ENCODE data around the gene ZNF20. TPM values are rescaled to one million over a fixed set of nuclear protein-coding genes. Genes with fewer than 3 reads are reported as not detected.

ZNF20 gene
- total RNA-seq, result 14.3 TPM

- DNase-seq, result peak; percentile 93
These were observed at the start of gene ZNF20 for GRCh38 chr19:12139885-12140544. Gene ZNF20 (minus strand): TSS chr19:12140350. CDS start chr19:12140182, 168 bp downstream.

DNA sequence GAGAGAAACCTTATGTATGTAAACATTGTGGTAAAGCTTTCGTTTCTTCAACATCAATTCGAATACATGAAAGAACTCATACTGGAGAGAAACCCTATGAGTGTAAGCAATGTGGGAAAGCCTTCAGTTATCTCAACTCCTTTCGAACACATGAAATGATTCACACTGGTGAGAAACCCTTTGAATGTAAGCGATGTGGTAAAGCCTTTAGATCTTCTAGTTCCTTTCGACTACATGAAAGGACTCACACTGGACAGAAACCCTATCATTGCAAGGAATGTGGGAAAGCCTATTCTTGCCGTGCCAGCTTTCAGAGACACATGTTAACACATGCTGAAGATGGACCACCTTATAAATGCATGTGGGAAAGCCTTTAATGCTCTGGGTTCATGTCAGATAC lies 47.5 kb upstream of the ZNF20 start:
- no peak for DNase-seq

GRCh38 chr19:12180377-12180776 lies 40.2 kb upstream of the ZNF20 start:
- DNase-seq, result no peak

DNA sequence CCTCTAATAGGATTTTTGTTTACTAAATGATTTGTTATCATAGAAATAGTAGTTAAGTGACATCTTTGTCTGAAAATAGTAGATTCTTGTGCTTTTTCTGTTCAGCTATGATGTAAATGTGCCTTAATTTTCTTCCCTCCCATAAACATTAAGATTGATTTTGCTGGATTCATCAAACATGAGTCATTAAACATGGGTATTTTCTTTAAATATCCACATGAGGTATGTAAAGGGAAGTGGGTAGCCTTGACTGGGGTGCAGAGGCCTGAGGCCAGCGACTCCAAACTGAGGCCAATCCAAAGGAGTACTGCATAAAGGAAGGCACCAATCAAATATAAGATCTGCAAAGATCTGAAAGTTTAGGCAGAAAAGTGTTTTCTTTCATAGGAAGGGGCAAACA lies 26.5 kb upstream of the ZNF20 start:
- DNase-seq, result no peak

GRCh38 chr19:12163826-12164225 lies 23.7 kb upstream of the ZNF20 start:
- DNase-seq, result no peak

DNA sequence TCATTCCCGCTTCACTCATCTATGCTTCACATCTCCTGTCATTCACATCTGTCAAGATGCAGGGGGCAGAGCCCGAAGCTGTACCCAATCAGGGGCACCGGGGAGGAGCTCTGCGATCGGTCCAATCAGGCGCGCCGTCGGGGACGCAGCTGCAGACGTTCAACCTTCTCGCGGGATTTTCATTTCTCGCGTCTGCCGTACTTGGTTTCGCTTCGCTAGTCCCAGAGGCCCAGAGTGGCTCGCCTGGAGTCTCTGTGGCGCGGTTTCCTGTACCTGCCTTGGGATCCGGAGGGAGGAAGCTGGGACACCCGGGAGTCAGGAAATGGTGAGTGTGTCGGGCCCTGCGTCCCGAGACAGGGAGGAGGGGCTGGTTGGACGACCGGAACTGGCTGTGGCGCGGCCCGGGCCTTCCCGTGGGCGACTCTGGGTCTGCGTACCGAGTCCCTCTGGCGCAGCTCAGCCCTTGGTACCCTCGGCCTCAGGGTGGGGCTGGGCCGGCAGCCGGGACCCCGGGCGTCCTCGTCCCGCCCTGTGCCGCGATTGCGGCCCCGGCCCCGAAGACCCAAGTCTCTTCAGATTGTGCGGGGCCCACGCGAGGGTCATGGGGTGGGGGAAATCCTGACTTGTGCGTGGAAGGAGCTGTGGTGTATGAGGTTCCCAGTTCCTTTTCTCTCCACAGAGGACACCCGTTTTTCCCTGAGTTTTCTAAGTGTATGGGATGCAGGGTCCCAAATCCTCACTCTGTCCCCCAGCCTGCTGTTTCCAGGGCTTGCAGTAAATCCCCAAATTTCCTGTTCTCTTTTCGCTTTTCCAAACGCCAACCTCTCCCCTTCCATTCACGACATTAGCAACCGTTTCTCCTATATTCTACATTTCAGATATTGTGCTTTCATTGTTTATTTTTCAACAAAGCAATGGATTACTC lies 23.0 kb upstream of the ZNF20 start, which contains the start of gene ZNF136:
Gene ZNF136, plus strand, starts transcription at position 215 of the 925 bp plus-strand sequence. Its CDS starts 108 bp downstream, at position 323.
- DNase-seq, result peak; percentile 88

DNA sequence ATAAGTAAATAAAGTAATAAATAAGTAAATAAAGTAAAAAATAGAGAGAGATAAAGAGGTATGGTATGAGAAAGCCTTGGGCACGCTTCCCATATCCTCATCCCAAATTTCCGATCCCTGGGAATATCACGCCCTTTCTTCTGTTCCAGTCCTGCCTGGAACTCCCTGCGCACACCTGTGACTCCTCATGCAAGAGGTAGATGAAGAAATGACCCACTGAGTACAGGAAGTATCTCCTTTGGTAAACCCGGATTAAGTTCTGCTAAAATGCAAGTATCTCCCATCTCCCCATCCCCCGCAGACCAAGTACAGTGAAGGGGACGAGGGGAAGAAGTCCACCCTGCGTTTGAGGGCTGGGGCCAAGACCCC lies 22.3 kb upstream of the ZNF20 start:
- no peak for DNase-seq

- DNase-seq, result no peak
These were observed 19.7 kb upstream of the ZNF20 start for GRCh38 chr19:12159773-12160414.

DNA sequence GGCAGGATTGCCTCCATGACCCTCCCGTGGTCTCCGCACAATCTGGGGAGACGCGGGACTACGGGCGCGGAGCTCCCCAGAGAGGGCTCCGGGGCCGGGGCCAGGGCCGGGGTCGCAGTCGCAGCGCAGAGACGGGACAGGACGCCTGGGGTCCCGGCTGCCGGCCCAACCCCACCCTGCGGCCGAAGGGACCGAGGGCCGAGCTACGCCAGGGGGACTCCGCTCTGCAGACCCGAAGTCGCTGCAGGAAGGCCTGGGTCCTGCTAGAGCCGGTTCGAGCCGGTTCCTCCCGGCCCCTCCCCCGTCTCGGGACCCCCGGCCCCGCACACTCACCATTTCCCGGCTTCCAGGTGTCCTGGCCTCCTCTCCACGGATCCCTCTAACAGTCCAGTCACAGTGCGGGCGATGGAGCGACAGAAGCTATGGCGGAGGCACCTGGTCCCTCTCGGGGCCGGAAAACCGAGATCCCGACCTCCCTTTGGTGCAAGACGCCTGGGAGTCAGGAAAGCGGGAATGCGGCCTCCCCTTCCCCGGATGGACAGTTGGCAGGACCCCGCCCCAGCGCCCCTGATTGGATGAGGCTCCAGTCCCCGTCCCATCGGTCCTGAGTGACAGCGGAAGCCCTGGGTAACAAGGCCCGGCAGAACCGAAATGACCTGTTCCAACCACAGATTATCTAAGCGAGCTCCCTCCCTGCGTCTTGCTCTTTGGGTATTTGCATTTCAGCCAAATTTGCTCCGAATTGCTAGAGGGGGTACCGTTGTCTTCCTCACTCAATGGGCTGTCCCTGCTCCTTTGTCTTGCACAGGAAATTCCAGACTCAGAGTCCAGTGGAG lies 16.3 kb upstream of the ZNF20 start, which contains the start of gene ZNF625:
Gene ZNF625, minus strand, starts transcription at position 512 of the 836 bp plus-strand sequence. Its CDS starts 176 bp downstream, at position 336.
- DNase-seq, result peak; percentile 89

DNA sequence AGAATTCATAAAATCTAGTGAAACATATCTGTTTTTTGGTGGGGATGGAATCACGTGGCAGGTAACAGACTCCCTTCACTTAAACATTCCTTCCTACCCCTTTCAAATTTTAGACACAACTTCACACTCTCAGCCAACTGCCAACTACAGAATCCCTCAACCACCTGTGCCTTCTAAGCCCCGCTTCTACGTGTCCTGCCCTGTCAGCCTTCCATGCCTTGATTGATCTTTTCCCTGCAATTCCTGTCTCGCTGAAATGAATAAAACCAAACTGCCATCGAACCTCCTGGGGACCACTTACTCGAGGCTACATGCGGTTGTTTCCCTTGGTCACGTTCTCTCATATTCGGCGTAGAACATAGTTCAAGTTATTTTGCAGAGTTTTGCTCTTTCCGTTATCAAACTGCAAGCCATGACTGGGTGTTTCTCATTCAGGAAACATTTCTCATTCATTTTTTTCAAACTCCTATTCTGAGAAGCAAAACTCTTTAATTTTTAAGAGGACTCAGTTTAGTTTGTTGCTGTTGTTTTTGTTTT lies 15.2 kb upstream of the ZNF20 start:
- no peak for DNase-seq

- DNase-seq, result no peak
These were observed 5.2 kb upstream of the ZNF20 start for GRCh38 chr19:12145348-12145747.

GRCh38 chr19:12141405-12141736 lies 1.2 kb upstream of the ZNF20 start:
- no peak for DNase-seq

DNA sequence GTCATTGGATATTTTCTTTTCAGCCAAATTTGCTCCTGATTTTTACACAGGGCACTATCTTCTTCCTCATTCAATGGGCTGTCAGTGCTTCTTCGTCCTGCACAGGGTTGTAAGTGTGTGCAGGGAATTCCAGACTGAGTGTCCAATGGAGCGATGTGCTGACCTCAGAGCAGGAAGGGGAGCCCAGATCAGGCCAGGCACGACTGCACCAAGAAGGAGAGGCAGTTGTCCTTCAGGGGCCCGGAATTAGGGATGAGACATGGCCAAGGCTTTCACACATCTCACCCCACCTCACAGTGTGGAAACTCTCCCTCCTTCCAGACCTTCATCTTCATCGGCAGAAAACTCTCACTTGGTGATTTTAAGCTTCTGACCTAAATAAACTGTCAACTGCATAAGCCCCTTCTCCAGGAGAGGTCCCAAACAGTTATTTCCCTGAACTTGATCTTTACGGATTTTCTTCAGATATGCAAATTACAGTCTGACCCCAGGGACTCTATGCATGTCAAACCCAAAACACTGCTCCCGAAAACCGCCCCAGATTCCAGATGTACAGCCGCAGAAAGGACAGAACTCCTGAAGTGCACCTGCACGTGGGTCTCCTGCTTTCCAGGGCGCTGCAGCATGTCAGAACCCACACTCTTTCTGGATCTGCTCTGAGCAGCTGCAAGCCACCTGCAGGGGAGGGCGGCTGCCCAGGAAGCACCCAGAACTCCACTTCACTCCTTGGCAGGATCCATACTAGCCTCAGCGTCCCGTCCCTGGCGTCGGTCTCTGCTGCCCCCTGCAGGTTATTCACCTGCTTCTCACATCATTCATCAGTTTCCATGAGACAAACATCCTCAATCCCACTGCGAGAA lies 625 bp upstream of the ZNF20 start:
- DNase-seq, result peak; percentile 65

DNA sequence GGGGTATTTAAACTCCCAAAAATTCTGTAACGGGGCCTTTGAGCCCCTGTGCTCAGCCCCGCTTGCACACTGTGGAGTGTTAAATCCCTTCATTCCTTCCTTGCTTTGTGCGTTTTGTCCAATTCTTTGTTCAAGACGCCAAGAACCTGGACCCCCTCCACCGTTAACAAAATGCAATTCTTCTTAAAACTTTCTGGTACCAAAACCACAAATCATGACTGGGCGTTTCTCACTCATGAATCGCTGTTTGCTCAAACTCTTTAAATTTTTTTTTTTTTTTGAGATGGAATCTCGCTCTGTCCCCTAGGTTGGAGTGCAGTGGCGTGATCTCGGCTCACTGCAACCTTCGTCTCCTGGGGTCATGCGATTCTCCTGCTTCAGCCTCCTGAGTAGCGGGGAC lies 881 bp downstream of the ZNF20 start:
- no peak for DNase-seq

- no peak for DNase-seq
These were observed 2.8 kb downstream of the ZNF20 start for GRCh38 chr19:12137221-12137940.

- no peak for DNase-seq
These were observed 7.1 kb downstream of the ZNF20 start for GRCh38 chr19:12133069-12133468.

DNA sequence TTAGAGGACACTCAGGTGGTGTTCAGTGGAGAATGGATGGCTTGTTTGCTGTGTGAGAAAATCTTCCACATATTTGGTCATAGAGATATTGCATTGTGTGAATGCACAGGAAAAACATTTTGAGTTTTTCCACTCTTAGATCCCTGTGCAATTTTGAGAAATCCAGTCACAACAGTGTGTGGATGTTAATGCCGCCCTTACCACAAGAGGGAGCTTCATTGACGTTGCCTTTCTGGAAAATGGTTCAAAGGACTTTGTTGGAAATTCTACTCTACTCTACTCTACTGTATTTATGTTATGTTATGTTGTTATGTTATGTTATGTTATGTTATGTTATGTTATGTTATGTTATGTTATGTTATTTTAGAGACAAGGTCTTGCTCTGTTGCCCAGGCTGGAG lies 13.4 kb downstream of the ZNF20 start:
- no peak for DNase-seq

- DNase-seq, result no peak
These were observed 22.8 kb downstream of the ZNF20 start for GRCh38 chr19:12117201-12117970.

- no peak for DNase-seq
These were observed 27.0 kb downstream of the ZNF20 start for GRCh38 chr19:12113121-12113520.
